Umbilical cord (tissue), 2 donors: ENCODE data around the gene EIPR1. TPM values are rescaled to one million over a fixed set of nuclear protein-coding genes. Genes with fewer than 3 reads are reported as not detected.
A peak's percentile ranks its signal among the peaks of the same experiment; 100 is the strongest.

ENCODE experiments used
- DNase-seq: peaks from one replicate; pipeline ENCODE4 v3.0.0-alpha.2; 2015; ENCODE audit warnings: low spot score
- total RNA-seq: library from RNA; depleted of rRNA; stranded (reverse); fragments of >200 nt; gene quantifications from one replicate; pipeline ENCODE4 v1.2.3, GENCODE V29; 2014; ENCODE audit warnings: low replicate concordance; ENCODE audit not compliant: insufficient read depth

EIPR1 gene
- total RNA-seq, 1 donor from 2014 or later, result 14.2 TPM

DNA sequence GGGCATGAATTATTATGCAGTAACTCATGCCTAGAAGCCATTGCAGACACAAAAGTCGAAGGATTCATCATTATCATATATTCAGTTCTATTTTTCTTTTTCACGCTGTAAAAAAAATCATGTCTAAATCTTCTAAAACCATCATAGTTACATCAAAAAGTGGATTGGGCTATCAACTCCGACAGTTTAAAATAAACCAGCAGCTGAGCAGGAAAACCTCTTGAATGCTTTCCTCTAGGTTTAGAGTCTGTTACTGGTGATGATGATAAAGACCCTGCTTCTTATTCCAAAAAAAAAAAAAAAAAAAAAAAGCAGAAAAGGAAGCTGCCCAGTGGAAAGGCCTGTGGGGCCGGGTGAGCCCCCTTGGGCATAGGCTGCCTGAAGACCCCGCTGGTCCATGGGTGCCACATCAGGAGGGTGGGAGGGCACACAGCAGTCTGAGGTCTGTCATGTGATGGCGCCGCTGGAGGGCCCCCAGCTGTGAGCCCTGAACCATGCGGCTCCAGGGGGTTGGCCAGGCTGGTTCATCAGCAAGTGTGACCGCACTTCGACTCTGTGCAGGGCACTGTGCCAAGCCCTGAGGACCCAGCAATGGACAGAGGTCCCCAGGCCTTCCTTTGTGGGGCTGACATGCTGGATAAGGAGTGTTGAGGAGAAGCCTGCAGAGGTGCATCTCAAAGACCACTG is 199.6 kb downstream of the EIPR1 start:
- DNase-seq, result no peak

- no peak for DNase-seq
Observed at GRCh38 chr2:3176869-3177255, 200.8 kb downstream of the EIPR1 start.

DNA sequence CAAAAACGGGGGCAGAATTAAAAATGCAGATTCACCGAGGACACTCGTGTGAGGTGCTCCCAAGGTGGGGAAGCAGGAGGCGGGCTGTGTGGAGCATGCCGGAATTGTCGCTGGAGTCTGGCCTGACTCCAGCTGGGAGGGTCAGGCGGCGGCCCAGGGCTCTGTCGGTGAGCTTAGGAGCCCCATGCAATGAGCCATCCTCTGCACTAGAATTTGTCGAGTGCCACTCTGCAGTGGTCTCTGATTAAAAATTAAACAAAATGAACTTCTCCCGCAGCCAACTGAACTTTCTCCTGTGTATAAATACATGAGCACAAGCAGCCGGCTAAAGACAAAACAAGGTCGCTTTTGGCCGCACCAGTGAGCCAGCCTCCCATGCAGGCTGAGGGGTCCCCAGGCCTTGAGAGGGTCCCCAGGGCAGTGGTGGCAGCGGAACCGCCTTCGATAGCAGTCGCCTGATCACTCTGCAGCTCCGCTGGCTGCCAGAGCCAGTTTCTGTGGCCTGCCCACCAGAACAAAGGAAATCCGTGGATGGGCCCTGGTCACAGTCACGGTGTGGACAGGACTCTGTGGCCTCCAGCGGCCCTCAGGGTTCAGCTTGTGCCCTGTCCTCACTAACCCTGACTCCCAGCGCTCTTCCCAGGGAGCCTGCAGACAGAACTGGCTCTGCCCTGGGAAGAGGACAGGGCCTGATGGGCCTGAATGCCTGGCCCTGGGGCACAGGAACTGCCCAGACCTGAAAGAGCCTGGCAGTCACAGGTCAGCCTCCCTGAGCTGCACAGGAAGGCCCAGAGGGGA is 201.3 kb downstream of the EIPR1 start:
- no peak for DNase-seq

GRCh38 chr2:3175568-3175955 is 202.1 kb downstream of the EIPR1 start:
- DNase-seq, result no peak

DNA sequence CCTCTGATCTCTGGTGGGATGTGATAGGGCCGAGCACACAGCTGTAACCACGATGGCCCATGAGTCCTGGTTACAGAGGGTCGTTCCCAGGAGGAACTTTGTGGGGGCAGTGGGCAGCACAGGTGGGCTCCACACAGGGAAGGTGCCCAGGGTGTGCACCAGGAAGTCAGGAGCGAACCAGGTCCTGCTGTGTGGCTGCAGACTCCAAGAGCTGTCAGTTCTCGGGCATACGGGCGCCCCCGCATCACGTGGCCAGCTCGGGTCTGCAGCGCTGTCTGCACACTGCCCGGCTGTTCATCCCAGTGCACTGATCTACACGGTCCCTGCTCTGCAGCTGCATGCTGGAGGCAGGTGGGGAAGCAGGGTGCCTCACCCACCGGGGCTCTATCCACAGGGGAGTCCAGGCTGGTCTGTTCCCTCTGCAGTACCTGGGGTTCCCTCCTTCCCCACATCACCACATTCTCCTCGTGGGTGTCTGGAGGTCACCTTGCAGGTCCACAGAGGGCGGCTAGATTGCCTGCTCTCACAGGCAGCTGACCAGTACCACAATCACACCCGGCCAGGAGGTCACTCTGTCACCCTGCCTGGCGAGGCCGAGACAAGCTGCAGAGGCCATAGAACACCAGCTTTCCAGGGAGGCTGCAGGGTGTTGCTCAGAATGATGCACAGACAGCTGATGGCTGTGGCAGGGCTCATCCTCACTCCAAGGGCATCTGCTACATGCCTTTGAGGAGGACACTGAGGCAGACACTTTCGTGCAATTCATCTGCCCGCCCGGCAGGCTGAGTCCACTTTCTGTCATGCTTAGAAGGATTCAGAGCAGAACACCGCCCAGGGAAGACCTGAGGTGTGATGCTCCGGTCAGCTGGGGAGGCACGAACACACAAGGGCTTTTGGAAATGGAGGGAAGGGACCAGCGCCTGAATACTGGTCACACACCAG is 202.7 kb downstream of the EIPR1 start:
- no peak for DNase-seq

DNA sequence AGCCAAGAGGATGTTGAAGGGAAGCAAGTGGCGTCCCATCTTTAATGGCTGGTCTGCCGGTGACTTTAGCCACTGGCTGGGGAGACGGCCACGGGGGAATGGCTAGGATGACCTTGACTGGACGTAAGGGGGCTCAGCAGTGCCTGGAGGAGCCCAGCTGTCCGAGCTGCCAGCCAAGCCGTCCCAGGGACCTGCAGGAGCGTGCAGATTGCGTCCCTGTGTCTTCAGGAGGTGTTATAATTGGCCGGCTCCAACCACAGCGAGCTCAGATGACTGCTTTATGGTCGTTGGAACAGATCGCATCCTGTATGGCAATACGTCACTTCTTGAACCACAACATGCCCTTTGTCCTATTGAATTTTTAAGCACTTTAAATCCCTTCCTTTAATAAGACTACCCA is 204.6 kb downstream of the EIPR1 start:
- no peak for DNase-seq

GRCh38 chr2:3172265-3172935 is 205.2 kb downstream of the EIPR1 start:
- DNase-seq, result peak; percentile 7

DNA sequence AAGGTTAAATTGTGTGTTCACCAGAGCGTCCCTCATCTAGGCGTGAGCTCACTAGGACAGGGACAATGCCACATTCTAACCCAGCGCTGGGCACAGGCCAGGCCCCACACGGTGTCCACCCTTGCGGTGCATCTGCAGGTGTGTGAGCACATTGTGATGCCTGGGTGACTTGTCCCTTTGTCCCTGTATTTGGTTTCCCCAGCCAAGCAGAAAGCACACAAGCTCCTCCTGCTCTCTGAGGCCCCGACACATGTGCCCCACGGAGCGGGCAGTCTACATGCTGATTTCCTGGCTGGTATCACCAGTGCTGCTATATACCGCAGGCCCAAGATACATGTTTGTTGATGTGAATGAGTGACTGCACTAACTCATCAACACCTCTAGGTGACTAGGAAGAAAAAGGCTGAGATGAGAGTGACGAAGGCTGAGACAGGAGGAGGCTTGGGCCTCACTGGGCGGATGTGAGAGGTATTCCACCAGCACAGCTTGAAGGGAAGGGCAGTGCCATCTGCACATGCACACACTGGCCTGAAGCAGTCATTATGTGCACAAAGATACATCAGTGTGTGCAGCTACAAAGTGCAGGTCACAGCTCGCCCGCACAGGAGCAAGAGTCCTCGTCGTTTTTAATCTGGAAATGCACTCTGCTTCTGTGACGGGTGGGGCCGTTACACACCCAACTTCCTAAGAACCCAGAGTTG is 205.9 kb downstream of the EIPR1 start:
- DNase-seq, result no peak

- DNase-seq, result no peak
Observed at GRCh38 chr2:3170792-3171455, 206.7 kb downstream of the EIPR1 start.

GRCh38 chr2:3169106-3169870 is 208.3 kb downstream of the EIPR1 start:
- DNase-seq, result no peak

DNA sequence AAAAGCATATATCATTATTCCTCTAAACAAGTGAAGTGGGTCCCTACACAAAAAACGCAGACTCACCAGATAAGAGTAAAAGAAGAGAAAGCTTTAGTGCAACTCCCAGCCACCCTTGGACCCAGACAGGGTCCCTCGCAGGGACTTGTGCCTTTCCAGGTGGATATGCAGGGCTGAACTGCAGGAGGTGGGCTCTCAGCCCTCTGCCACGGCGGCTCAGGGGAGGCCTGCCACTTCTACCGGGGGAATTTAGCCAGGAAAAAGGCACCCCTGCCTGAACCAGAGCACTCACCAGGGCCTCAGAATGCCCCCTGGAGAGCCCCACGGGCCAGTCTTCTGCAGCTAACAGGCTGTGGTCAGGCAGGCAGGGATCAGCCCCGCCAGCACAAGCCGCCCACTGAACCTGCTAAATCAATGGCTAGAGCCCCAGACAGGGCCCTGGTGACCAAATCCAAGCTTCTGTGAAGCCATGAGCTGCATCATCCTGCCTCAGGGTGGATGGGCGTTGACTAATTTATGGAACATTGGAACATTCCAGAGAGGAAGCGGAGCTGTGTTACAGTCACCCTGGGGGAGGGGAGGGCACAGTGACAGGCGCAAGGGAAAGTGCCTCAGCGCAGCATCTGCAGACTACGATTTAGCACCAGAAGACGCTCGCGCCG is 209.3 kb downstream of the EIPR1 start:
- peak; percentile 37 for DNase-seq

DNA sequence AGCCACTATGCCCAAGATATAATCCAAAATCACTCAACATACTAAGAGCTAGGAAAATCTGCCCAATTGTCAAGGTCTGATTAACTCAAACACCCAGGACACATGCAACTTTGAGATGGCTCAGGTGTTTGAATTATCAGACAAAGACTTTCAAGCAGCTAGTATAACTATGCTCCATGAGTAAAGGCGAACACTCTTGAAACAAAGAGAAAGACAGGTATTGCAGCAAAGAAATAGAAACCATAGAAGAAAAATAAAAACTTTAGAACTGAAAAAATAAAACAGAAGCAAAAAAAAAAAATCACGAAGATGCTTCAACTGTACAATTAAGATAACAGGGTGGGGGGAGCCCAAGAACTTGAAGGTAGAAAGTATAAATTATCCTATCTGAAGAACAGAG is 214.2 kb downstream of the EIPR1 start:
- DNase-seq, result no peak

DNA sequence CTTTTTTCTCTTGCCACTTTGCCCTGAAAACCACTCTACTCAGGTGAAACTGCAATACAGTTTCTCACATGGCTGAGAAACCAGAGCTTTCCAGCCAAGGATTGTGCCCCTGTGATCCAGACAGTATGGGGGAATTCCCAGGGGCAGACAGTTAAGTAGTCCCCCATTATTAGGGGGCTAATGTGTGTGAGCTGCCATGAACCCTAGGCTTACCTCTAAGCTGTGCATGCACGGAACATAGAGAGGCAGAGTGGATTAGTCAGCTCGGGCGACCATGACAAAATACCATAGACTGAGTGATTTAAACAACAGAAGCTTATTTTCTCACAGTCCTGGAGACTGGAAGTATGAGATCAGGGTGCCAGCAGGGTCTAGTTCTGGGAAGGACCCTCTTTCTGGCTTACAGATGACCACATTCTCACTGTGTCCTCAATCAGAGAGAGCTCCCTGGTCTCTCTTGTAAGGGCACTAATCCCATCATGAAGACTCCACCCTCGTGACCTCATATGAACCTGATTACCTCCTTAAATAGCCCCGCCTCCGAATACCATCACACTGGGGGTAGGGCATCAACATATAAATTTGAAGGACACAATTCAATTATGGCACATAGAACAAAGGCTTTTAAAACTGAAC is 215.1 kb downstream of the EIPR1 start:
- DNase-seq, result no peak

GRCh38 chr2:3160751-3161330 is 216.8 kb downstream of the EIPR1 start:
- no peak for DNase-seq

DNA sequence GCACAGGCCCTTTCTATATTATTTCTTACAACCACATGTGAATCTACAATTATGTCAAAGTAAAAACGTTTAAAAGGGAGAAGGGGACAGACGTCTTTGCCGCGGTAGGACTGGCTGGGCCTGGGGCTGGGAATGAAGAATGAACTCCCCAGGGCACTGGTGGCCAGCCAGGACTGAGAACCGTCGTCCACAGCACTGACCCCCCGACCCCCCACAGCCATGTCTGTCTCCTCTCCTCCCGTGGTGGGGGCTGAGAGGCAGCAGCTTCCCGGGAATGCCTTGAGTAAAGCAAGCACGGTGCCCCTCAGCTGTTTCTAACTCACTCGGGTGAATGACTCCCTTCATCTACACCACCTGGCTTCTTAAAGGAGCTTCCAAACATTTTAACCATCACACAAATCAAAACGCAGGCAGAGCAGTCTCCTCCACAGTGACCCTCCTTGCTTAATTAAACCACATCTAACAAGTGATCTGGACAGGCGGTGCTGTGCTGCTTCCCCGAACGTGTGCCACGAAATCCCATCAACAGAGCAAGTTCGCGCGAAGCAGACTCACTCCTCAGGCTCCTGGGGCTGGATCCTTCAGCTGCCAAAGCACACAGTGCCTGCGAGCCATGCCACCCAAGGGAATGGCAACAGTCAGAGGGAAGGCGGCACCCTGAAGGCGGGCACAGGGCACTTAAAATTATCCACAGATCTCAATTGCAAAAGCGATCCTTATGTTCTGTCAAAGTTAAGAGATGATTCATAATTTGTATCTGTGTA is 217.7 kb downstream of the EIPR1 start:
- DNase-seq, result no peak

DNA sequence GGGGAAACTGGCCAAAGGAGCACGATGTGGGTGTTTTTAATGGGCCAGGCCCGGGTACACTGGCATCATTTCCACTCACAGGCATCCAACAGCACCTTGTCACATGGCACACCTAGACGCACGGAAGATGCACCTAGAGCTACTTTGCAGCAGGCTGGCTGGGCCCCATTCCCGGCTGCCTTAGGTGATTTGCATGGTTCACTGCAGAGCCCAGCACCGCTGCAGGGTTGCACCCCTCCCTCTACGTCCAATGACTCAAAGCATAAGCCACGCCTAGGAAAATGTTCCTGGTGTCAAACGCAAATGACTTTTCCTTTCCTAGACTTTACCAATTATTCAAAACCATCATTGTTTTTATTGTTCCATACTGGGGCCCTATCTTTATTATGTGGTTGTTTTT is 222.9 kb downstream of the EIPR1 start:
- no peak for DNase-seq

GRCh38 chr2:3154146-3154545 is 223.5 kb downstream of the EIPR1 start:
- DNase-seq, result no peak
